B cell (primary cell): ENCODE data around the gene PFKM. TPM values are rescaled to one million over a fixed set of nuclear protein-coding genes. Genes with fewer than 3 reads are reported as not detected.

Experiments used
- ATAC-seq: fragments of 200-7000 bp; cut with Tn5 transposase; one replicate; pipeline ENCODE4 v1.10.0; 2021; ENCODE audit warnings: low read depth, mild to moderate bottlenecking, moderate number of reproducible peaks, moderate library complexity
- CTCF ChIA-PET: fragments of 350-600 bp; sonication (Branson Sonifier 250); formaldehyde crosslinking; loops from one replicate; lab custom pipeline; 2021; ENCODE audit warnings: antibody characterized with exemption, inconsistent platforms; lab: Charles Lee
- POLR2A ChIA-PET: fragments of 350-600 bp; sonication (Branson Sonifier 250); formaldehyde crosslinking; loops from one replicate; lab custom pipeline; 2021; ENCODE audit warnings: antibody characterized with exemption; lab: Charles Lee
- DNase-seq: peaks from one replicate; pipeline ENCODE4 v3.0.0; 2013
- H2AFZ ChIP-seq: 2 replicates; pipeline ENCODE4 v1.6.1; 2012; ENCODE audit warnings: mild to moderate bottlenecking, low read depth, low read length; ENCODE audit not compliant: insufficient read depth, poor library complexity, severe bottlenecking
- H3K27ac ChIP-seq, 2 donors: 1 replicate in 1 of 2; 2 replicates in 1 of 2; pipeline ENCODE4 v1.5.1; 2012 to 2013; ENCODE audit warnings: low read length in 2 of 2, mild to moderate bottlenecking in 2 of 2, moderate library complexity in 1 of 2
- H3K27me3 ChIP-seq, 4 experiments: fragments of 200-600 bp in 1 of 4; sonication (generic) in 1 of 4; replicated peaks in 1 of 4; 1 replicate in 2 of 4; 2 replicates in 2 of 4; pipeline versions ENCODE4 v1.6.1 to v1.7.0; 2013 to 2016; ENCODE audit warnings: low read length in 3 of 4, mild to moderate bottlenecking in 2 of 4, mixed read lengths in 1 of 4, moderate library complexity in 1 of 4; ENCODE audit not compliant: insufficient read depth in 4 of 4, control insufficient read depth in 3 of 4; ENCODE audit errors: control extremely low read depth in 1 of 4
- H3K36me3 ChIP-seq, 2 experiments: replicated peaks in 1 of 2; 1 replicate in 1 of 2; 2 replicates in 1 of 2; pipeline versions ENCODE4 v1.6.1 to v1.7.1; 2013; ENCODE audit warnings: low read length in 1 of 2; ENCODE audit not compliant: insufficient read depth in 2 of 2, control insufficient read depth in 1 of 2; ENCODE audit errors: control extremely low read depth in 1 of 2, extremely low read depth in 1 of 2
- H3K4me1 ChIP-seq, 2 donors: fragments of 200-600 bp in 1 of 2; sonication (generic) in 1 of 2; 1 replicate in 1 of 2; 2 replicates in 1 of 2; pipeline versions ENCODE4 v1.5.1 to v1.6.1; 2013 to 2017; ENCODE audit warnings: low read length in 2 of 2; ENCODE audit not compliant: control insufficient read depth in 2 of 2, insufficient read depth in 2 of 2
- H3K4me2 ChIP-seq: replicated peaks from 2 replicates; pipeline ENCODE3; 2012; ENCODE audit warnings: mild to moderate bottlenecking, low read depth, low read length; ENCODE audit not compliant: poor library complexity, severe bottlenecking
- H3K4me3 ChIP-seq, 5 experiments: fragments of 200-600 bp in 1 of 5; sonication (generic) in 1 of 5; 1 replicate in 3 of 5; 2 replicates in 2 of 5; pipeline versions ENCODE4 v1.5.1 to v1.7.0; 2011 to 2016; ENCODE audit warnings: low read length in 4 of 5, mild to moderate bottlenecking in 4 of 5, low read depth in 2 of 5, control low read depth in 1 of 5, moderate library complexity in 1 of 5; ENCODE audit not compliant: insufficient read depth in 1 of 5; ENCODE audit errors: control extremely low read depth in 1 of 5, extremely low read depth in 1 of 5
- H3K79me2 ChIP-seq: fragments of 200-600 bp; sonication (generic); one replicate; pipeline ENCODE4 v1.6.0; 2016; ENCODE audit warnings: low read length; ENCODE audit not compliant: control insufficient read depth, insufficient read depth
- H3K9ac ChIP-seq: fragments of 200-600 bp; sonication (generic); 2 replicates; pipeline ENCODE4 v1.6.1; 2017; ENCODE audit warnings: mild to moderate bottlenecking, low read length, moderate library complexity
- H3K9me3 ChIP-seq, 3 donors: one replicate each; pipeline versions ENCODE4 v1.6.1 to v1.7.1; 2013; ENCODE audit warnings: low read length in 2 of 3; ENCODE audit not compliant: control insufficient read depth in 2 of 3, insufficient read depth in 1 of 3; ENCODE audit errors: control extremely low read depth in 1 of 3
- H4K20me1 ChIP-seq: 2 replicates; pipeline ENCODE4 v1.6.0; 2012; ENCODE audit warnings: mild to moderate bottlenecking, low read length; ENCODE audit not compliant: insufficient read depth, control insufficient read depth, poor library complexity, severe bottlenecking
- H3K27ac Mint-ChIP-seq: one replicate; pipeline ENCODE4 v1.8.0; 2021; ENCODE audit warnings: mixed read lengths
- H3K27me3 Mint-ChIP-seq: one replicate; pipeline ENCODE4 v1.8.0; 2021; ENCODE audit warnings: mixed read lengths
- H3K4me1 Mint-ChIP-seq: one replicate; pipeline ENCODE4 v1.8.0; 2021; ENCODE audit warnings: mixed read lengths
- H3K4me3 Mint-ChIP-seq: one replicate; pipeline ENCODE4 v1.8.0; 2021; ENCODE audit warnings: mixed read lengths
- H3K9me3 Mint-ChIP-seq: one replicate; pipeline ENCODE4 v1.8.0; 2022; ENCODE audit warnings: mixed read lengths; ENCODE audit not compliant: insufficient read depth
- EZH2 ChIP-seq: IDR thresholded peaks from 2 replicates; pipeline ENCODE4 v1.6.1; 2012; ENCODE audit warnings: borderline replicate concordance, low read depth, mild to moderate bottlenecking, moderate library complexity, low read length; ENCODE audit not compliant: insufficient read depth, poor library complexity, severe bottlenecking
- WGBS: methylation state at CpG from one replicate; pipeline ENCODE4 v1.1.5; 2013; ENCODE audit warnings: missing lambda C conversion rate; ENCODE audit not compliant: insufficient coverage; 5-methylcytosine and 5-hydroxymethylcytosine counted together
- intact Hi-C: fragments of 100-400 bp; cut with micrococcal nuclease; formaldehyde crosslinking; loops from one replicate; pipeline ENCODE4 v1.10.0; 2022
- polyA plus RNA-seq: library from polyadenylated mRNA; depleted of rRNA; stranded (reverse); fragments of >200 nt; gene quantifications from 2 replicates; pipeline ENCODE4 v1.2.3, GENCODE V29; 2012
- total RNA-seq, 2 donors: library from RNA; stranded (reverse); fragments of 120-200 nt in 1 of 2; gene quantifications; 1 replicate in 1 of 2; 2 replicates in 1 of 2; pipeline versions ENCODE4 v1.2.3 to v1.2.4, GENCODE V29; 2013 to 2022
- TF ChIP-seq, protein P1 (sequence below): fragments of 200-600 bp; IDR thresholded peaks from one replicate; pipeline ENCODE4 v1.8.0; 2022; ENCODE audit warnings: antibody characterized with exemption, mild to moderate bottlenecking

Gene PFKM
- total and polyA plus RNA-seq, 2 donors (not counting 1 experiment from before 2014, with no cell fraction given), result 20.3 to 43.0 TPM

DNA sequence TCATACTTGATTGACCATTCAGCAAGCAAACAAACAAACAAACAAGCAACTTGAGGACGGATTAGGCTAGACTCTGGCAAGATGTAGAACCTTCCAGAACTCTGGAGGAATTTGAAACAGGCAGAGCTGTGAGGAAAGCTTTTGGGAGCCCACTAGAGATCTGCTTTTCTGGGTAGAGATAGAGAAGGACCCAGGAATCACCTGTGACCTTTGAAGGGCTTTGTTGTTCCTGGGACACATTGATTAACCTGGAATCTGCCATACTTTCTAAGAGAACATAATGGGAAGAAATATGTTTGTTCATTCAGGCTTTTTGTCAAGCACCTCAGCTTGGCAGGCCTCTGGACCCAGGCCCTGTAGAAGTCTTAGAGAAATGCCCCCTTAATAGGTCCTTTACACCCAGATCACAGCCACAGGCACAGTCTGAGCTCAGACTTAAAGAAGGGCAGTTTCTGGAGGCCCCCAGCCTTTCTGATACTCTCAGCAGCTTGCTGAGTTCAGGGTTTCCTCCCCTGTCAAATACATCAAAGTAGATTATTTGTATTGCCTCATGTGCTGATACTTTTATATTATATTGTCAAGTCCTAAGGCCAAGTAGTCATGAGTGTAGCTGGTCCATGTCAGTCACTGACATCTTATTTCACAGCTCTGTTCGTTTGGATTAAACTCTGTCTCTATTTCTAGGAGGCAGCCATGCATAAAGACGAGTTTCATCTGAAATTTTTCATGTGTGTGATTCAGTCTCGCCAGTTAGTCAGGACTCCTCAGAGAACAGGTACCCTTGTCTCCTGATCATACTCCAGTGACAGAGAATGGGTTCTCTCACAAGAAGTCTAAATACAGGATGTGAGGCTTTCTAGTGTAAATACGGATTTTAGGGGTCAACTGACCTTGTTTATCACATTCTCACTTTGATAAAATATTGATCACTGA, 12.2 kb upstream of the PFKM start:
- H3K4me3 ChIP-seq, result peak overlapping the region; percentile 61 to 94 (median 80)
- H3K79me2 ChIP-seq, result peaks cover 63% of the 10 kb centered on the region
- peak overlapping the region; percentile 83 for H3K4me2 ChIP-seq
- H3K27ac Mint-ChIP-seq, result peak overlapping the region; percentile 95
- no peaks in the 10 kb centered on the region for H3K9me3 ChIP-seq
- no peaks in the 10 kb centered on the region for H4K20me1 ChIP-seq
- no peaks in the 10 kb centered on the region for H3K9me3 Mint-ChIP-seq
- no peaks in the 10 kb centered on the region for H3K27me3 Mint-ChIP-seq
- no peaks in the 10 kb centered on the region for H3K36me3 ChIP-seq
- intact Hi-C loops, result loop anchor here (1.0 to 10.0 kb wide), 7 partner anchors 12 to 1638 kb away; partner anchors contain the start of genes ASB8, CCNT1, HDAC7 and PFKM
- H3K27me3 ChIP-seq, result no peaks in the 10 kb centered on the region
- whole genome bisulfite sequencing, result 53% methylated on average over 3 of the region's 5 CpGs
- peak overlapping the region; percentile 89 for H3K4me3 Mint-ChIP-seq
- DNase-seq (peak; percentile 26), ATAC-seq (no peak)
- ChIA-PET POLR2A (interaction anchor here (2.7 kb wide), 1 partner anchor 50 kb away, joined by 10 read pairs; the partner anchor contains the start of gene ASB8), CTCF (interaction anchor here (1.8 to 2.9 kb wide), 4 partner anchors 13 to 511 kb away, joined by 4 to 28 read pairs (median 12); partner anchors contain the start of genes ASB8 and PFKM)
- H3K4me1 ChIP-seq, result peaks cover 20% of the 10 kb centered on the region in 2 donors
- H2AFZ ChIP-seq, result peak overlapping the region; percentile 70
- peak overlapping the region; percentile 87 for H3K9ac ChIP-seq
- H3K27ac ChIP-seq, result peak overlapping the region; percentile 93 to 99
- H3K4me1 Mint-ChIP-seq, result peaks cover 34% of the 10 kb centered on the region
- TF ChIP-seq, protein P1, sequence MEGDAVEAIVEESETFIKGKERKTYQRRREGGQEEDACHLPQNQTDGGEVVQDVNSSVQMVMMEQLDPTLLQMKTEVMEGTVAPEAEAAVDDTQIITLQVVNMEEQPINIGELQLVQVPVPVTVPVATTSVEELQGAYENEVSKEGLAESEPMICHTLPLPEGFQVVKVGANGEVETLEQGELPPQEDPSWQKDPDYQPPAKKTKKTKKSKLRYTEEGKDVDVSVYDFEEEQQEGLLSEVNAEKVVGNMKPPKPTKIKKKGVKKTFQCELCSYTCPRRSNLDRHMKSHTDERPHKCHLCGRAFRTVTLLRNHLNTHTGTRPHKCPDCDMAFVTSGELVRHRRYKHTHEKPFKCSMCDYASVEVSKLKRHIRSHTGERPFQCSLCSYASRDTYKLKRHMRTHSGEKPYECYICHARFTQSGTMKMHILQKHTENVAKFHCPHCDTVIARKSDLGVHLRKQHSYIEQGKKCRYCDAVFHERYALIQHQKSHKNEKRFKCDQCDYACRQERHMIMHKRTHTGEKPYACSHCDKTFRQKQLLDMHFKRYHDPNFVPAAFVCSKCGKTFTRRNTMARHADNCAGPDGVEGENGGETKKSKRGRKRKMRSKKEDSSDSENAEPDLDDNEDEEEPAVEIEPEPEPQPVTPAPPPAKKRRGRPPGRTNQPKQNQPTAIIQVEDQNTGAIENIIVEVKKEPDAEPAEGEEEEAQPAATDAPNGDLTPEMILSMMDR, result no peak
- no peak for TF ChIP-seq EZH2
